ENCODE measurements around the gene CXCL9. TPM values are rescaled to one million over a fixed set of nuclear protein-coding genes. Genes with fewer than 3 reads are reported as not detected.

The CXCL9 gene
- total RNA-seq, 6 experiments from 2014 or later: not detected

- Mint-ChIP-seq H3K36me3 (ENCODE audit: low read depth) (no peaks in the 10 kb centered on the region), H3K27ac (no peak overlapping the region), H3K4me1 (ENCODE audit: low read depth) (peaks cover 24% of the 10 kb centered on the region), H3K9me3 (no peaks in the 10 kb centered on the region), H3K27me3 (ENCODE audit: insufficient read depth) (peaks cover 6% of the 10 kb centered on the region), H3K4me3 (no peak overlapping the region)
- TF ChIP-seq CTCF (IDR thresholded peaks at IDR 0.05): no peak
- DNase-seq: no peak
These were observed 9.1 kb upstream of the CXCL9 start for GRCh38 chr4:76016393-76016792.

GRCh38 chr4:76013540-76013939 lies 6.2 kb upstream of the CXCL9 start:
- no peak for DNase-seq
- Mint-ChIP-seq H3K27me3 (ENCODE audit: insufficient read depth) (peaks cover 3% of the 10 kb centered on the region), H3K4me1 (ENCODE audit: low read depth) (peaks cover 27% of the 10 kb centered on the region), H3K36me3 (ENCODE audit: low read depth) (no peaks in the 10 kb centered on the region), H3K9me3 (no peaks in the 10 kb centered on the region), H3K27ac (peak overlapping the region; percentile 31), H3K4me3 (no peak overlapping the region)
- TF ChIP-seq CTCF (IDR thresholded peaks at IDR 0.05): no peak

- Mint-ChIP-seq H3K36me3 (ENCODE audit: low read depth) (no peaks in the 10 kb centered on the region), H3K27ac (peak overlapping the region; percentile 97), H3K4me3 (peak overlapping the region; percentile 81), H3K9me3 (no peaks in the 10 kb centered on the region), H3K27me3 (ENCODE audit: insufficient read depth) (peaks cover 7% of the 10 kb centered on the region), H3K4me1 (ENCODE audit: low read depth) (peaks cover 27% of the 10 kb centered on the region)
- DNase-seq: peak; percentile 51
- TF ChIP-seq CTCF (IDR thresholded peaks at IDR 0.05): no peak
These were observed 5.1 kb upstream of the CXCL9 start for GRCh38 chr4:76012388-76012801.

- Mint-ChIP-seq H3K27me3 (ENCODE audit: insufficient read depth) (peaks cover 7% of the 10 kb centered on the region), H3K4me1 (ENCODE audit: low read depth) (peaks cover 27% of the 10 kb centered on the region), H3K9me3 (no peaks in the 10 kb centered on the region), H3K36me3 (ENCODE audit: low read depth) (no peaks in the 10 kb centered on the region), H3K27ac (peak overlapping the region; percentile 97), H3K4me3 (peak overlapping the region; percentile 81)
- DNase-seq: peak; percentile 66
- TF ChIP-seq CTCF (IDR thresholded peaks at IDR 0.05): no peak
These were observed 4.5 kb upstream of the CXCL9 start for GRCh38 chr4:76011700-76012387.

- H3K4me3 Mint-ChIP-seq: peak overlapping the region; percentile 81
- TF ChIP-seq CTCF (IDR thresholded peaks at IDR 0.05): no peak
- peaks cover 27% of the 10 kb centered on the region for H3K4me1 Mint-ChIP-seq (ENCODE audit: low read depth)
- peaks cover 8% of the 10 kb centered on the region for H3K27me3 Mint-ChIP-seq (ENCODE audit: insufficient read depth)
- H3K36me3 Mint-ChIP-seq (ENCODE audit: low read depth): no peaks in the 10 kb centered on the region
- H3K27ac Mint-ChIP-seq: peak overlapping the region; percentile 97
- DNase-seq: no peak
- no peaks in the 10 kb centered on the region for H3K9me3 Mint-ChIP-seq
These were observed 3.8 kb upstream of the CXCL9 start for GRCh38 chr4:76011018-76011670.

All from HFFc6 (cell line).